Aorta (tissue), 5 donors: ENCODE data around the gene FADS3. TPM values are rescaled to one million over a fixed set of nuclear protein-coding genes. Genes with fewer than 3 reads are reported as not detected.
A peak's percentile ranks its signal among the peaks of the same experiment; 100 is the strongest.

Experiments
- ATAC-seq: fragments of 200-7000 bp; cut with Tn5 transposase; one replicate; pipeline ENCODE4 v1.9.1; 2022; ENCODE audit warnings: moderate library complexity; ENCODE audit not compliant: low FRiP score
- DNase-seq, 2 donors: peaks; one replicate each; pipeline ENCODE4 v3.0.0-alpha.2; 2020
- H3K27ac ChIP-seq, 2 donors: one replicate each; pipeline ENCODE4 v1.5.1; 2013; ENCODE audit warnings: low read length in 2 of 2, mild to moderate bottlenecking in 2 of 2, moderate library complexity in 2 of 2, control low read depth in 1 of 2, inconsistent platforms in 1 of 2, low read depth in 1 of 2
- H3K27me3 ChIP-seq, 2 donors: one replicate each; pipeline ENCODE4 v1.6.1; 2013; ENCODE audit warnings: control low read depth in 1 of 2, low read length in 1 of 2, mild to moderate bottlenecking in 1 of 2, moderate library complexity in 1 of 2; ENCODE audit not compliant: insufficient read depth in 2 of 2, control insufficient read depth in 1 of 2
- H3K36me3 ChIP-seq, 2 donors: one replicate each; pipeline ENCODE4 v1.6.1; 2013; ENCODE audit warnings: control low read depth in 1 of 2, low read length in 1 of 2, mild to moderate bottlenecking in 1 of 2; ENCODE audit not compliant: insufficient read depth in 2 of 2, control insufficient read depth in 1 of 2
- H3K4me1 ChIP-seq, 2 donors: one replicate each; pipeline ENCODE4 v1.6.1; 2013; ENCODE audit warnings: low read length in 2 of 2, control low read depth in 1 of 2, mild to moderate bottlenecking in 1 of 2, moderate library complexity in 1 of 2; ENCODE audit not compliant: insufficient read depth in 2 of 2, control insufficient read depth in 1 of 2
- H3K4me3 ChIP-seq, 2 donors: one replicate each; pipeline ENCODE4 v1.5.1; 2013; ENCODE audit warnings: low read length in 2 of 2, control low read depth in 1 of 2, mild to moderate bottlenecking in 1 of 2
- H3K9me3 ChIP-seq: one replicate; pipeline ENCODE4 v1.6.1; 2013; ENCODE audit warnings: mild to moderate bottlenecking, low read length; ENCODE audit not compliant: control insufficient read depth
- WGBS, 2 donors: extraction: QIAGEN DNeasy Blood & Tissue Kit; methylation state at CpG; one replicate each; pipeline ENCODE4 v1.1.7; 2013; 5-methylcytosine and 5-hydroxymethylcytosine counted together
- intact Hi-C, 2 donors: fragments of 100-400 bp; cut with DNase I; formaldehyde crosslinking; loops; one replicate each; pipeline versions ENCODE4 v1.14.2 to v1.15.0; 2022
- polyA plus RNA-seq, 2 donors: library from polyadenylated mRNA; stranded (reverse); fragments of 200-250 nt; gene quantifications; one replicate each; pipeline ENCODE4 v1.2.3, GENCODE V29; 2013
- total RNA-seq, 2 donors: library from RNA; stranded (reverse); fragmentation: NEBNext Ultra II Directional; extraction: Animal tissue kit (Norgen Biotek cat#: 25700); gene quantifications; one replicate each; pipeline ENCODE4 v1.2.1, GENCODE V29; 2021
- donor health status: healthy with polysubstance abuse.
- donor health status: Bipolar disorder and iron deficiency.
- donor health status: DM: no; HTN: no; CAD: no.
- donor health status: DM: no; HTN: no; CAD: no.
- donor health status: DM: yes; HTN: yes; CAD: no.

Gene FADS3
- total and polyA plus RNA-seq, 4 donors = 33.8 to 402 (median 150) TPM

- Histone ChIP-seq H3K4me1 (no peaks in the 10 kb centered on the region), H3K4me3 (no peak overlapping the region), H3K9me3 (no peaks in the 10 kb centered on the region), H3K27ac (no peak overlapping the region), H3K27me3 (no peaks in the 10 kb centered on the region), H3K36me3 (peaks cover 2% of the 10 kb centered on the region in 2 donors)
- WGBS, 2 donors = 91 to 92% methylated on average over 17 of the region's 17 CpGs
- no peak for ATAC-seq
- no peak for DNase-seq
- intact Hi-C loops = no loop called here
These were observed 37.0 kb downstream of the FADS3 start for GRCh38 chr11:61854206-61854895.

GRCh38 chr11:61853698-61854169 lies 37.6 kb downstream of the FADS3 start:
- Histone ChIP-seq H3K4me3 (no peak overlapping the region), H3K4me1 (no peaks in the 10 kb centered on the region), H3K27ac (no peak overlapping the region), H3K9me3 (no peaks in the 10 kb centered on the region), H3K36me3 (peaks cover 2% of the 10 kb centered on the region in 2 donors), H3K27me3 (no peaks in the 10 kb centered on the region)
- intact Hi-C loops = no loop called here
- ATAC-seq (no peak), DNase-seq (peak in 1 of 2 donors; percentile 39)
- 74 to 77% methylated on average over 13 of the region's 13 CpGs for WGBS, 2 donors

GRCh38 chr11:61851900-61852295 lies 39.4 kb downstream of the FADS3 start:
- no peak overlapping the region for H3K27ac ChIP-seq
- ATAC-seq = no peak
- 50 to 66% methylated on average over 6 of the region's 6 CpGs for WGBS, 2 donors

GRCh38 chr11:61851113-61851899 lies 40.0 kb downstream of the FADS3 start:
- Histone ChIP-seq H3K9me3 (no peaks in the 10 kb centered on the region), H3K27me3 (no peaks in the 10 kb centered on the region), H3K4me1 (no peaks in the 10 kb centered on the region), H3K36me3 (peaks cover 2 to 8% of the 10 kb centered on the region in 2 donors), H3K4me3 (no peak overlapping the region), H3K27ac (peak overlapping the region; percentile 20 to 31)
- WGBS, 2 donors = 30 to 33% methylated on average over 24 of the region's 24 CpGs
- intact Hi-C loops = no loop called here
- ATAC-seq (peak; percentile 19), DNase-seq (no peak)

More at GRCh38 chr11:61851900-61852295, 39.4 kb downstream of the FADS3 start:
- intact Hi-C loops = no loop called here
- H3K9me3 ChIP-seq = no peaks in the 10 kb centered on the region
- peaks cover 2 to 8% of the 10 kb centered on the region in 2 donors for H3K36me3 ChIP-seq
- no peak overlapping the region for H3K4me3 ChIP-seq
- H3K27me3 ChIP-seq = no peaks in the 10 kb centered on the region
- DNase-seq = no peak
- no peaks in the 10 kb centered on the region for H3K4me1 ChIP-seq

DNA sequence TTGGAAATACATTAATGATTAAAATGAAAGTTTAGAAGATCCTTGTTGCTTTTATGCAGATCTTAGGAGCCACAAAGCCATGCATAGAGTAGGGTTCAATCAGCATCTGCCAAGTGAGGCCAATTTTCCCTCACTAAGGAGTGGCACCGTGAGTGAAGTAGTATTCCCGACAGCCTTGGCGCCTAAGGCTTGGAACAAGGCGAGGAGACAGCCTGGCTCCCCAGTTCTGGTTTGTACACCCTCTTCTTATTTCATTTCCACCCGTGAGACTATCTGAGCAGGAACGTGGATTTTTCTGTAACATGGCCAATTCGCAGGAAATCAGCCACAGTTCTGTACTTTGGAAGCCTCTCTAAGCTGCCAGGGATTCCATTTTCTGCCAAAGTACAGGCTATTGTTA lies 40.7 kb downstream of the FADS3 start:
- no peak overlapping the region for H3K4me3 ChIP-seq
- H3K4me1 ChIP-seq = no peaks in the 10 kb centered on the region
- ATAC-seq = no peak
- intact Hi-C loops = no loop called here
- DNase-seq = no peak
- 14% methylated on average over 7 of the region's 7 CpGs for WGBS, 2 donors
- no peaks in the 10 kb centered on the region for H3K27me3 ChIP-seq
- H3K27ac ChIP-seq = peak overlapping the region in 1 of 2 donors; percentile 61
- peaks cover 2 to 8% of the 10 kb centered on the region in 2 donors for H3K36me3 ChIP-seq
- H3K9me3 ChIP-seq = no peaks in the 10 kb centered on the region

DNA sequence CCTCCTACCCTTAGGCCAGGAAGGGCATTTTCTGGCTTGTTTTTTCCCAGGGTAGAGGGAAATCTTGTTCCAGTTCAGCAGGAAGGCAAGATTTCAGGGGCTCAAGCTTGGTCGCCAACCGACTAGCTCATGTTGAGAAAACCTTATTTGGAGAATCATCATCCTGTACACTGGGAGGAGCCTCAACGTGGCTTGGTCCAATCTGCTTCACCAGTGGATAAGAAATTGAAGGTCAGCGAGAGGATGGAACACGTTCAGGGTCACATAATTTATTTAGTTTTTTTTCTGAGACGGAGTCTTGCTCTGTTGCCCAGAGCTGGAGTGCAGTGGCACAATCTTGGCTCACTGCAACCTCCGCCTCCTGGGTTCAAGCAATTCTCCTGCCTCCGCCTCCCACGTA lies 42.7 kb downstream of the FADS3 start:
- H3K27me3 ChIP-seq = no peaks in the 10 kb centered on the region
- H3K36me3 ChIP-seq = peaks cover 2 to 10% of the 10 kb centered on the region in 2 donors
- no peaks in the 10 kb centered on the region for H3K9me3 ChIP-seq
- H3K27ac ChIP-seq = no peak overlapping the region
- DNase-seq = no peak
- no peak for ATAC-seq
- H3K4me1 ChIP-seq = no peaks in the 10 kb centered on the region
- WGBS, 2 donors = 93 to 94% methylated on average over 9 of the region's 9 CpGs
- intact Hi-C loops = no loop called here
- no peak overlapping the region for H3K4me3 ChIP-seq

DNA sequence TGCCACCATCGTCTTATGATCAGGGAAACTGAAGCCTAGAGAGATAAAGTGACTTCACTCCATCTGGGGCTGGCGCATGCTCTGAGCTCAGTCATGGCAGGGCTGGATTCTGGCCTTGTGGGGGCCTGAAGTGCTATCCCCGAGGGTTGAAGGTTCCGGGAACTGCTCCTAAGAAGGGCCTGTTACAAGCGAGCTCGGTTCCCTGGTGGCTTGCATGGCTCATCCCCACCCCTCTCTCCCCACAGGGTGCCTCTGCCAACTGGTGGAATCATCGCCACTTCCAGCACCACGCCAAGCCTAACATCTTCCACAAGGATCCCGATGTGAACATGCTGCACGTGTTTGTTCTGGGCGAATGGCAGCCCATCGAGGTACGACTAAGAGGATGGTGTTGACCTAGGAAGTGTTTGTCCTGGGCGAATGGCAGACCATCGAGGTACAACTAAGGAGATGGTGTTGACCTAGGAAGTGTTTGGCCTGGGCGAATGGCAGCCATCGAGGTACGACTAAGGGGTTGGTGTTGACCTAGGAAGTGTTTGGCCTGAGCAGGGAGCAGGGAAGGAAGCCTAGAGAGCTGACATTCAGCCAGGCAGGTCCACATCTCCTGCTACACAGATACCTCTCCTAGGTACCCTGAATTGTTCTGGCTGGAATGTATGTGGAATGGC lies 43.3 kb downstream of the FADS3 start:
- no peak overlapping the region for H3K4me3 ChIP-seq
- no peak for DNase-seq
- no peaks in the 10 kb centered on the region for H3K4me1 ChIP-seq
- H3K27ac ChIP-seq = no peak overlapping the region
- intact Hi-C loops = no loop called here
- H3K36me3 ChIP-seq = peaks cover 2 to 10% of the 10 kb centered on the region in 2 donors
- no peaks in the 10 kb centered on the region for H3K9me3 ChIP-seq
- no peak for ATAC-seq
- H3K27me3 ChIP-seq = no peaks in the 10 kb centered on the region
- WGBS, 2 donors = 90 to 92% methylated on average over 18 of the region's 18 CpGs

DNA sequence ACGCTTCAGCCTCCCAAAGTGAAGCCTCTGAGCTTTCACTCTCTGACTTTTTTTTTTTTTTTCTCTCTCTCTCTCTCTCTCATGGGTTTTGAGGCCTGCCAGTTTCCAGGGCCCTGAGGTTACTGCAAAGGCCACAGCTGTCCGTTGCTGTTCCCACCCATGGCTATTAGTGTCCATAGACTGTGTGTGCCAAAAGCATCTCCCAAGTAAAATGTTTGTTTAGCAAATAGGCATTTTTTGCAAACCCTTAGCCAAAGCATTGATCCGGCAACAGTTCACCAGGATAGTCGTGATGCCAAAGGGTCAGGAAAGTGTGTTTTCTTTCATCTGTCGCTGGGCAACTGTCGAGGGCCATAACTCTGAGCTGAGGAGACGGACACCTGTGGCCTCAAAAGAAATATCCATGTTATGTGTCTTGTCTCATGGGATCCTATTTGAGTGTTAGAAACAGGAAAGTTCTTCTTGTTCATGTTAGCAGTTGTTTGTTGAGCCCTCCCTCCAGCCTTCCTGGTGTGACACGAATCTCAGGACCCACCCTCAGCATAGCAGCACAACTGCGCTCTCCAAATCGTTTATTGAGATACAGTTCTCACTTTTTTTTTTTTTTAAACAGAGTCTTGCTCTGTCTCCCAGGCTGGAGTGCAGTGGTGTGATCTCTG lies 44.9 kb downstream of the FADS3 start:
- no peak for DNase-seq
- ATAC-seq = no peak
- no peak overlapping the region for H3K27ac ChIP-seq

More for the DNA sequence above, 44.9 kb downstream of the FADS3 start:
- H3K36me3 ChIP-seq = peaks cover 2 to 12% of the 10 kb centered on the region in 2 donors
- no peaks in the 10 kb centered on the region for H3K9me3 ChIP-seq
- H3K4me1 ChIP-seq = no peaks in the 10 kb centered on the region
- WGBS, 2 donors = 82 to 85% methylated on average over 10 of the region's 10 CpGs
- intact Hi-C loops = no loop called here
- H3K27me3 ChIP-seq = no peaks in the 10 kb centered on the region
- no peak overlapping the region for H3K4me3 ChIP-seq
